HG03196 (cell line): ENCODE measurements around the gene CPPED1.
"Not testable (repeated sequence)": the region's sequence is repeated elsewhere in the genome, so short reads cannot be mapped to it uniquely, and the experiment has no call there.

Experiments used
- ATAC-seq: cut with Tn5 transposase; IDR thresholded peaks from one replicate; pipeline ENCODE4 v1.9.1; 2021; ENCODE audit not compliant: unreplicated experiment

Gene CPPED1

DNA sequence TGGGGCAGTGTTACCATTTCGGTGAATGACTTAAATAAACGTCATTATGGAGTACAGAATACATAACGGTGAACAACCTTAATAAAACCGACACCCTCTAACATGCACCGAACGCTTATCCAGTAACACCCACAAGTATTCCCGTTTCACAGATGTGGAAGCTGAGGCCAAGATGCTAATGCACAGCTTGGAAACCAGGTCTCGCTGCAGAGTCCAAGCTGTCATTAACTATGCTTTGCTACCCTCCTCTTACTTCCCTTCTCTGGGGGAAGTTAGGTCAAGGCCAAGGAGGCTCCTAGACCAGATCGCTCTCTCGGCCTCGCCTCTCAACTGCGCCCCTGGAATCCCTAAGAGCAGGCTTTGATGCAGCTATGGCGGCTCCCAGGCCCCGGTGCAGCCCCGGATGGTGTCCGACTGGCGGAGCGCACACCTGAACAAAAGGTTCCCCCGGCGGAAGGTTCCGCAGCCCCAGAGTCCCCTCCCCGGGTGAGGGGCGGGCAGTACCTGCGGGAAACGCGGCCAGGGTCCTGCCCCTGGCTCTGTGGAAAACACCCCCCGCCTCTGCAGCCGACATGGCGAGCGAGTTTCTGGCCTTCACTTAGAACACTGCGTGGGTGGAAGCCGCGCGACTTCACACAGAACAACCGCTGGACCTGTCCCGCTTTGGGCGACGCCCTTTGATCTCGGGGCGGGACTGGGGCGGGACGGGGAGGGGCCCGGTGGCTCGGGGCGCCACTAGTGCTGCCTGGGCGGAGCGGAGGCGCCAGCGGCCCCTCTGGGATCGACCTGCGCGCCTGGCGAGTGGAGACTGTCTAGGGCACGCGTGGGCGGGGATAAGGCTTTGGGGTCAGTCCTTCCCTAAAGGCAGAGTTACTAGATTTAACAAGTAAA is at the start of gene CPPED1:
CPPED1 (minus strand) TSS at position 685 of the 891 bp plus-strand sequence; CDS start at position 574, 111 bp downstream.
- ATAC-seq: peak; percentile 88

DNA sequence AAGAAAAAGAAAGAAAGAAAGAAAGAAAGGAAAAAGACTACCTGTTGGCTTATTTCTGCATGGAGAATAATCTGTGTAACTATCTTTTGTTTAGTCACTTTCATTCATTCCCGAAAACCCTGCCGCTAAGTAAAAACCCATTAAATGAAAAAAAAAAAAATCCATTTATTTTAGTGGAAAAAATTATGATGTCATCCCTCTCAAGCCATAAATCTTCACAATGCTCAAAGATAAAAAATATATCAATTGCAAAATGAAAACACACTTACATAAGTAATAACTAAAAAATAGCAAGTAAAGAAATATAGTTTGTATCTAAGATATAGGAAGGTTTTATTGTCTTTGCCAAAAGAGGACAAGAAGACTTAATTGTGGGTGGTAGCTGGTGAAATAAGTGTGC is 46.5 kb upstream of the CPPED1 start:
- no peak for ATAC-seq

GRCh38 chr16:12846592-12846991 is 42.9 kb upstream of the CPPED1 start:
- ATAC-seq: no peak

GRCh38 chr16:12845282-12845681 is 41.6 kb upstream of the CPPED1 start:
- ATAC-seq: no peak

DNA sequence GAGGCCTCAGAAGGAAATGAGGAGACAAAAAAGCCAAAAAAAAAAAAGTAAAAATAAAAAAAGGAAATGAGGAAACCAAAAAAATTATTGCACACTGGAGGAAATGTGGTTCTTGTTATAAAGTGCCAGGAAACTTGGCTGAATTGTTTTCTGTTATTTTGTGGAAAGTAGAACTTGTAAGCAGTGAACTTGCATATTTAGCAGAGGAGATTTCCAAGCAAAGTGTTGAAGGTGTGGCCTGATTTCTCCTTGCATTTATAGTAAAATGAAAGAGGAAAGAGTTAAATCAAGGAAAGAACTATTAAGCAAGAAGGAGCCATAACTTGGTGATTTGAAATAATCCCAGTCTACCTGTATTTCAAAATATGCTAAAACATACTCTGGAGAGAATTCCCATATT is 34.1 kb upstream of the CPPED1 start:
- ATAC-seq: no peak

- no peak for ATAC-seq
Measured at GRCh38 chr16:12837291-12837690, 33.6 kb upstream of the CPPED1 start.

GRCh38 chr16:12833926-12834325 is 30.2 kb upstream of the CPPED1 start:
- ATAC-seq: no peak

GRCh38 chr16:12829096-12829888 is 25.6 kb upstream of the CPPED1 start:
- ATAC-seq: no peak

DNA sequence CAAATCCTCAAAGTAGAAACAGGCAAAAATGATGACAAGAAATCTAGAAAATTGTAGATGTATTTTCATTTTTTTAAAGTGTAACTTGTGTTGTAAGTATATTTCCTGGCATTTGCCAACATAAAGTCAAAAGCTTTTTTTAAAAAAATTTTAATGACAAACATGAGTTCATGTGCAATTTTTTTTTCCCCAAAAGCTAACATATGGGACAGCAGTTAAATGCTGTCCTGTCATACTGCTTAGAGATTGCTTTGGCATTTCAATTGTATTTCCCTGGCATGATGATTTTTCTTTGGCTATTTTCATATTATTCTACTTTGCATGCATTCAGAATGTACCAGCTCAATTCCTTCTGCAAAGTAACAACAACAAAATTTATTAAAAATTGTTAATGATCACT is 24.5 kb upstream of the CPPED1 start:
- no peak for ATAC-seq

- no peak for ATAC-seq
Measured at GRCh38 chr16:12826559-12826958, 22.9 kb upstream of the CPPED1 start.

- ATAC-seq: no peak
Measured at GRCh38 chr16:12819126-12820117, 15.7 kb upstream of the CPPED1 start.

- ATAC-seq: no peak
Measured at GRCh38 chr16:12818326-12818725, 14.6 kb upstream of the CPPED1 start.

DNA sequence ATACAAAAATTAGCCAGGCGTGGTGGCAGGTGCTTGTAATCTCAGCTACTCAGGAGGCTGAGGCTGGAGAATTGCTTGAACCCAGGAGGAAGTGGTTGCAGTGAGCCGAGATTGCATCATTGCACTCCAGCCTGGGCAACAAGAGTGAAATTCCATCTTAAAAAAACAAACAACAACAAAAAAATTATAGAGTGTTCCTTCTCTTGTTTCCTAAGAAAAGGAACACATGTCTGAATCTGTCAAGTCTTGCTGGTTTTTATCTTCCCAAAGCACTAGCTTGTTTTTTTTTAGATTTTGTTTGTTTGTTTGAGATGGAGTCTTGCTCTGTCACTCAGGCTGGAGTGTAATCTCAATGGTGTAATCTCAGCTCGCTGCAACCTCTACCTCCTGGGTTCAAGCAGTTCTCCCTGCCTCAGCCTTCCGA is 13.1 kb upstream of the CPPED1 start:
- not testable (repeated sequence) for ATAC-seq

DNA sequence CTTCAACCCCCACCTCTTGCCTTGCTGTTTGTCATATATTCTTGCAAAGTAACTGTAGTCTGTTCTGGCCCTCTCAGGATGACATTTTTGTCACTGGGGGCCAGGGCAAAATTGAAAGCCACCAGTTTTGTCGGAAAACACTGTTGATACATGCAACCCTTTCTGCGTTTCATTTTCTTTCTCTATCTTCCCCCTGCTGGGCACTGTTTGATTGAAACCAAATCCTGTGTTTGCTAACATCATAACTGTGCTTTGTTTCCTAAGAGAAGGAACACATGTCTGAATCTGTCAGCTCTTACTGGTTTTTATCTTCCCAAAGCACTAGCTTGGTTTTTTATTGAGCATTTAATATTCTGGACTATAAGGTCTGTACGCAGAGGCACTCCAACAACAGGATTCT is 11.7 kb upstream of the CPPED1 start:
- no peak for ATAC-seq

DNA sequence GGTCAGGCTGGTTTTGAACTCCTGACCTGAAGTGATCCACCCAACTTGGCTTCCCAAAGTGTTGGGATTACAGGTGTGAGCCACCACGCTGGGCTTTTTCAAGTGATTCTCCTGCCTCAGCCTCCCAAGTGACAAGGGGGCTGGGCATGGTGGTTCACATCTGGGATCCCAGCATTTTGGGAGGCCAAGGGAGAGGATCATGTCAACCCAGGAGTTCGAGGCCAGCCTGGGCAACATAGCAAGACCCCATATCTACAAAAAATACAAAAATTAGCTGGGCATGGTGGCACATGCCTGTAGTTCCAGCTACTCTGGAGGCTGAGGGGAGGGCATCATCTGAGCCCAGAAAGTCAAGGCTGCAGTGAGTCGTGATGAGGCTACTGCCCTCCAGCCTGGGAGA is 10.0 kb upstream of the CPPED1 start:
- ATAC-seq: not testable (repeated sequence)

DNA sequence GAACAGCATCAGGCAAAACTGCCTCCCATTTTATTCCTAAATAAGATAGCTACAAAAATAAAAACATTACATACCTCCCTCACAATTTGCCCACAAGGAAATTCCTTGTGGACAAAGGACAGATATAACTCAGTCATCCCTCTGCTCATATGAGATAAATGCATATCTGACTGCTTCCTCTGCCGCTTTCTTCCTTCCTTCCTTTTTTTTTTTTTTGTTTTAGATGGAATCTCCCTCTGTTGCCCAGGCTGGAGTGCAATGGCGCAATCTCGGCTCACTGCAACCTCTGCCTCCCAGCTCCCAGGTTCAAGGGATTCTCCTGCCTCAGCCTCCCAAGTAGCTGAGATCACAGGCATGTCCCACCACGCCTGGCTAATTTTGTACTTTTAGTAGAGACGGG is 9.6 kb upstream of the CPPED1 start:
- not testable (repeated sequence) for ATAC-seq

DNA sequence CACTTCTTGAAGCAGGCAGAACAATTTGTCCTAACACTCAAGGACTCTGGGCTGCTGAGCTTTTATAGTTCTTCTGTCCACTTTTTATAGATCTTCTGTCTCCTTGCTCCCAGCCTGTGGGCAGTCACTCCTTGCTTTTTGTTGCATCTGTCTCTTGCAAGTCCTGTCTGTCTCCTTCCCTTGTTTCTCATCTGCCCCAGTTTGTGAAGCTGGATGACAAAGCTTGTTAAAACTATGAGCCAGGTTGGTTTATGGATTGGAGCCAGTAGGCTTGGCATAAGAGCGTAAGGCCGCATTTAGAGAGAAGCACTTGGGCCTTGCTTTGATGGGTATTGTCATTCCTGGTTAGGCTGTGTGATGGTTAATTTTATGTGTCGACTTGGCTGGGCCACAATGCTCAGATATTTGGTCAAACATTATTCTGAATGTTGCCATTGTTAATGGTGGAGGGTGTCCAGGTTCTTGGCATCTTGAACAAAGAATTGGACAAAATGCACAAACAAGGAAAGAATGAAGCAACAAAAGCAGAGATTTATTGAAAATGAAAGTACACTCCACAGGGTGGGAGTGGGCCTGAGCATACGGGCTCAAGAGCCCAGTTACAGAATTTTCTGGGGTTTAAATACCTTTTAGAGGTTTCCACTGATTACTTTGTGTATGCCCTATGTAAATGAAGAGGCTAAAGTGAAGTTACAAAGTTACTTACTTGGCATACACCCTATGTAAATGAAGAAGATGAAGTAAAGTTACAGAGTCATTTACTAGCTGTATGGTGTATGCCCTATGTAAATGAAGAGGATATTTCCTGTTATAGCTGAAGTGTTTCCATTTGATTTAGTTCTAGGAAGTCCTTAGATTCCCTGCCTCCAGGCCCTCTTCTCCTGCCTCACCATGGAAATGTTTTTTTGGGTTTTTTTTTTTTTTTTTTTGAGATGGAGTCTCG is 8.0 kb upstream of the CPPED1 start:
- no peak for ATAC-seq

- ATAC-seq: no peak
Measured at GRCh38 chr16:12805066-12805465, 1.4 kb upstream of the CPPED1 start.

GRCh38 chr16:12804395-12804794 is 708 bp upstream of the CPPED1 start:
- ATAC-seq: no peak

DNA sequence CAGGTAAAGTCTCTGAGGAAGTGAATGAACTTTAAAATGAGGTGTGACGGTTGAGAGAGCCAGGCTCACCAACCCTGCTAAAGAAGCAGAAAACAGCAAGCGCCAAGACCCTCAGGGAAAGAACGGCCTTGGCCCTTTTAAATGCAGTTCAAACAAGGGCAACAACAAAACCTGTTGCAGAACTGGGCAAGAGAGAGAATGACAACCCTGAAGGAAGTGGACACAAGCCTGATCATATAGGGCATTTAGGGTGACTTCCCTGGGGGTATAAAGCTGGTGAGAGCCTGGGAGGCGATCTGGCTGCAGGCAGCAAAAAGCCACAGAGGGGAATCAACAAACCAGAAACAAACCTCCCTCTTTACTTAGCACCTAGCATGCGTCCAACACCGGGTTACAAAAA is 1.0 kb downstream of the CPPED1 start:
- ATAC-seq: no peak
